Fibroblast of lung (primary cell): ENCODE results near the gene DRD2. TPM values are rescaled to one million over a fixed set of nuclear protein-coding genes. Genes with fewer than 3 reads are reported as not detected.

Experiments
- DNase-seq, 2 donors: peaks; one replicate each; pipeline versions ENCODE4 v3.0.0 to v3.0.0-alpha.2; 2010; ENCODE audit warnings: low read depth in 2 of 2
- H2AFZ ChIP-seq: 2 replicates; pipeline ENCODE4 v1.5.1; 2012; ENCODE audit warnings: low read length, control low read depth, inconsistent platforms
- H3K27ac ChIP-seq: 2 replicates; pipeline ENCODE4 v1.5.1; 2011; ENCODE audit warnings: low read length, control low read depth; ENCODE audit not compliant: insufficient read depth
- H3K27me3 ChIP-seq: 2 replicates; pipeline ENCODE4 v1.5.1; 2011; ENCODE audit warnings: mild to moderate bottlenecking, low read length; ENCODE audit not compliant: control insufficient read depth, insufficient read depth
- H3K36me3 ChIP-seq: 2 replicates; pipeline ENCODE4 v1.5.1; 2011; ENCODE audit warnings: low read length; ENCODE audit not compliant: control insufficient read depth, insufficient read depth
- H3K4me1 ChIP-seq: 2 replicates; pipeline ENCODE4 v1.5.1; 2011; ENCODE audit warnings: low read length; ENCODE audit not compliant: control insufficient read depth, insufficient read depth; ENCODE audit errors: extremely low read depth
- H3K4me2 ChIP-seq: 2 replicates; pipeline ENCODE4 v1.5.1; 2011; ENCODE audit warnings: low read length, control low read depth; ENCODE audit not compliant: insufficient read depth; ENCODE audit errors: extremely low read depth
- H3K4me3 ChIP-seq, 4 experiments: fragments of 200-600 bp in 1 of 4; sonication (generic) in 1 of 4; replicated peaks in 1 of 4; 2 replicates each; pipeline ENCODE4 v1.5.1; 2011 to 2016; ENCODE audit warnings: low read length in 4 of 4, low read depth in 3 of 4, mild to moderate bottlenecking in 3 of 4, control low read depth in 2 of 4, inconsistent platforms in 1 of 4, mixed read lengths in 1 of 4; ENCODE audit not compliant: insufficient read depth in 1 of 4; ENCODE audit errors: control extremely low read depth in 1 of 4
- H3K79me2 ChIP-seq: 2 replicates; pipeline ENCODE4 v1.5.1; 2012; ENCODE audit warnings: mild to moderate bottlenecking, low read length, inconsistent platforms; ENCODE audit not compliant: control insufficient read depth, insufficient read depth
- H3K9ac ChIP-seq: 2 replicates; pipeline ENCODE4 v1.5.1; 2011; ENCODE audit warnings: mild to moderate bottlenecking, low read length, control low read depth; ENCODE audit not compliant: insufficient read depth
- H3K9me3 ChIP-seq: 2 replicates; pipeline ENCODE4 v1.5.1; 2012; ENCODE audit warnings: low read depth, low read length; ENCODE audit not compliant: control insufficient read depth, insufficient read depth
- H4K20me1 ChIP-seq: 2 replicates; pipeline ENCODE4 v1.5.1; 2011; ENCODE audit warnings: low read length; ENCODE audit not compliant: control insufficient read depth, insufficient read depth; ENCODE audit errors: extremely low read depth
- CTCF ChIP-seq, 2 donors: IDR thresholded peaks in 1 of 2; conservative IDR thresholded peaks in 1 of 2; 1 replicate in 1 of 2; 2 replicates in 1 of 2; pipeline ENCODE4 v1.5.1; 2011 to 2012; ENCODE audit warnings: low read length in 2 of 2, control low read depth in 1 of 2, inconsistent platforms in 1 of 2, low read depth in 1 of 2, mild to moderate bottlenecking in 1 of 2
- EZH2 ChIP-seq: IDR thresholded peaks from 2 replicates; pipeline ENCODE4 v1.5.1; 2012; ENCODE audit warnings: low read length, control low read depth, mild to moderate bottlenecking; ENCODE audit errors: missing control alignments
- polyA plus RNA-seq, 2 donors: library from polyadenylated mRNA; depleted of rRNA in 1 of 2; stranded (reverse) in 1 of 2; unstranded in 1 of 2; fragments of >200 nt; gene quantifications; 2 replicates each; pipeline ENCODE4 v1.2.1, GENCODE V29; 2011 to 2012; ENCODE audit warnings: missing spikeins in 1 of 2
- total RNA-seq: library from RNA; depleted of rRNA; stranded (reverse); fragments of >200 nt; gene quantifications from 2 replicates; pipeline ENCODE4 v1.2.1, GENCODE V29; 2014

The DRD2 gene
- total and polyA plus RNA-seq, 2 donors (not counting 1 experiment from before 2014, with no cell fraction given), result not detected

GRCh38 chr11:113476553-113476952 lies 1.4 kb upstream of the DRD2 start:
- Histone ChIP-seq H3K79me2 (no peaks in the 10 kb centered on the region), H3K4me3 (no peak overlapping the region), H4K20me1 (no peaks in the 10 kb centered on the region), H2AFZ (no peak overlapping the region), H3K4me2 (no peak overlapping the region), H3K27me3 (peaks cover 4% of the 10 kb centered on the region), H3K9me3 (no peaks in the 10 kb centered on the region), H3K27ac (no peak overlapping the region), H3K36me3 (no peaks in the 10 kb centered on the region), H3K4me1 (no peaks in the 10 kb centered on the region), H3K9ac (no peak overlapping the region)
- no peak for DNase-seq
- TF ChIP-seq CTCF (conservative IDR thresholded peaks at IDR 0.05 in 1 of 2, IDR thresholded peaks at IDR 0.05 in 1 of 2; ENCODE audit: low read depth in 1 of 2, low read length in 2 of 2) (no peak), EZH2 (no peak)

DNA sequence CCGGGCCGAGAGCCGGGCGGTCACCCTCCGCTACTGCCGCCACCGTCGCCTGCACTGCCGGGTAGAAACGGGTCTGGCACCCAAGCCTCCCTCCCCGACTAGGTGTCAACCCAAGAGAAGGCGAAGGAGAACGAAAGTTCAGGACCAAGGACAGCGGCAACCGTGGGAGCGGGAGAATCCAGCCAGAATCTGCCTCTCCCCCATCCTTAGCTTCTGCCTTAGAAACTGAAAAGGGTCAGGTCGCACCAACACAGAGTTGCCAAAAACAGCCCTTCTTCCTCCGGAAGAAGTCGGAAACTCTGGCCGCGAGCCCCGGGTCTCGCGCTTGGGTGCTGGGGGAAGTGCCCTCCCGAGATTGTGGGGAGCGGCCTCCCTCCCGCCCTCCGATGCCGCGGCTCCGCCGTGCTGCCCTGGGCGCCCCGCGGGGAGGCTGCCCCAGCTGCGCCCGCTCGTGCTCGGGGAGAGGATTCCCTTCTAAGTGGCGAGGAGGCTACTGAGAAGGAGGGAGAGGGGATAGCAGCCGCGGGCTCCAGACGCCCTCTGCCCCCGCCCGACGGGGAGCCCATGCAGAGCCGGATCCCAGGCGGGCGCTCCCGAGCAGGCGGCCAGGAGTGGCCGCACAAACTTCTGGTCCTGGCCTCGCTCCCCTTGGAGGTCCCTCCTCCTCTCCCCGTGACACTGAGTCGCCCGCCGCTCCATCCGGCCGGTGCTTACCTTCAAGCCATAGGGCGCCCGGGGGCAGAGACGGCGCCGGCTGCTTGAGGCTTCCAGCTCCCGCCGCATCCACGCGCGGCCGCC lies 637 bp downstream of the DRD2 start:
- H3K4me2 ChIP-seq, result peak overlapping the region; percentile 35
- H3K4me3 ChIP-seq, result no peak overlapping the region
- H3K79me2 ChIP-seq, result no peaks in the 10 kb centered on the region
- peaks cover 4% of the 10 kb centered on the region for H3K27me3 ChIP-seq
- TF ChIP-seq CTCF (conservative IDR thresholded peaks at IDR 0.05 in 1 of 2, IDR thresholded peaks at IDR 0.05 in 1 of 2; ENCODE audit: low read depth in 1 of 2, low read length in 2 of 2), result no peak
- peak; percentile 69 for TF ChIP-seq EZH2
- no peak overlapping the region for H2AFZ ChIP-seq
- no peak overlapping the region for H3K27ac ChIP-seq
- no peaks in the 10 kb centered on the region for H3K9me3 ChIP-seq
- no peaks in the 10 kb centered on the region for H3K36me3 ChIP-seq
- no peaks in the 10 kb centered on the region for H4K20me1 ChIP-seq
- no peaks in the 10 kb centered on the region for H3K4me1 ChIP-seq
- peak; percentile 71 to 73 for DNase-seq
- no peak overlapping the region for H3K9ac ChIP-seq

- Histone ChIP-seq H2AFZ (no peak overlapping the region), H3K79me2 (no peaks in the 10 kb centered on the region), H3K27ac (no peak overlapping the region), H3K27me3 (peaks cover 4% of the 10 kb centered on the region), H3K9me3 (no peaks in the 10 kb centered on the region), H3K4me2 (no peak overlapping the region), H3K4me1 (no peaks in the 10 kb centered on the region), H3K9ac (no peak overlapping the region), H3K4me3 (no peak overlapping the region), H3K36me3 (no peaks in the 10 kb centered on the region), H4K20me1 (no peaks in the 10 kb centered on the region)
- no peak for TF ChIP-seq CTCF (conservative IDR thresholded peaks at IDR 0.05 in 1 of 2, IDR thresholded peaks at IDR 0.05 in 1 of 2; ENCODE audit: low read depth in 1 of 2, low read length in 2 of 2)
- no peak for TF ChIP-seq EZH2
- no peak for DNase-seq
Measured at GRCh38 chr11:113473983-113474361, 1.2 kb downstream of the DRD2 start.
